ENCODE results near the gene JUNB. TPM values are rescaled to one million over a fixed set of nuclear protein-coding genes. Genes with fewer than 3 reads are reported as not detected.
A peak's percentile ranks its signal among the peaks of the same experiment; 100 is the strongest.

JUNB gene
- total RNA-seq, 1 donor from 2014 or later, result 101 TPM

DNA sequence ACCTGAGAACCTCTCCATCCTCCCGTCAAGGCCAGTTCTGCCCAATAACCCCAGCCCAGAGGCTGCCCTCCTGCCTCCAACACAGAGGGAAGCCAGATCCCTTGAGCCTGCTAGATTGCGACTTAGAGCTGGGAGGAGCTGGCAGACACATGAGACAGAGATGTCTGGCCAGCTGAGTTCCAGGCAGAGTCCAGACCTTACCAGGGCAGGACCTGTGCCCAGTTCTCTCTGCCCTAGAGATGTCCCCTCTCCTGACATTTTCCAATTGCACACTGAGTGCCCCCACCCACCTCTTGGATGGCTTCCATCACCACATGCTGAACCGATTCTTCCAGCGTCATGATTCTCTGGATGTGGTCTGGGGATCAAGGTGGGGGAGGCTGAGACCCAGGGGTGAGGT lies 19.0 kb upstream of the JUNB start:
- Histone ChIP-seq H3K4me3 (ENCODE audit: insufficient read depth, low read depth, low read length) (no peak overlapping the region), H3K27me3 (ENCODE audit: insufficient read depth, low read length) (no peaks in the 10 kb centered on the region), H2AFZ (ENCODE audit: low read depth, low read length) (no peak overlapping the region), H3K27ac (ENCODE audit: low read depth, low read length) (no peak overlapping the region), H3K4me2 (ENCODE audit: low read length) (no peak overlapping the region), H4K20me1 (ENCODE audit: insufficient read depth, low read length) (no peaks in the 10 kb centered on the region), H3K79me2 (ENCODE audit: insufficient read depth, low read length) (no peaks in the 10 kb centered on the region), H3K4me1 (ENCODE audit: insufficient read depth, low read length) (peaks cover 7% of the 10 kb centered on the region), H3K9ac (ENCODE audit: low read length) (no peak overlapping the region), H3K9me3 (ENCODE audit: insufficient read depth, low read depth, low read length) (no peaks in the 10 kb centered on the region), H3K36me3 (ENCODE audit: insufficient read depth, low read length) (no peaks in the 10 kb centered on the region)
- Mint-ChIP-seq H3K27me3 (ENCODE audit: low read depth, unreplicated experiment) (peaks cover 5% of the 10 kb centered on the region), H3K27ac (ENCODE audit: unreplicated experiment) (peak overlapping the region; percentile 34), H3K4me3 (ENCODE audit: unreplicated experiment) (no peak overlapping the region), H3K4me1 (ENCODE audit: low read depth, unreplicated experiment) (peaks cover 9% of the 10 kb centered on the region), H3K36me3 (ENCODE audit: low read depth, unreplicated experiment) (peaks cover 7% of the 10 kb centered on the region), H3K9me3 (ENCODE audit: unreplicated experiment) (no peaks in the 10 kb centered on the region)
- FAIRE-seq (no peak), DNase-seq (ENCODE audit: low read depth) (no peak)
- TF ChIP-seq, protein P1, sequence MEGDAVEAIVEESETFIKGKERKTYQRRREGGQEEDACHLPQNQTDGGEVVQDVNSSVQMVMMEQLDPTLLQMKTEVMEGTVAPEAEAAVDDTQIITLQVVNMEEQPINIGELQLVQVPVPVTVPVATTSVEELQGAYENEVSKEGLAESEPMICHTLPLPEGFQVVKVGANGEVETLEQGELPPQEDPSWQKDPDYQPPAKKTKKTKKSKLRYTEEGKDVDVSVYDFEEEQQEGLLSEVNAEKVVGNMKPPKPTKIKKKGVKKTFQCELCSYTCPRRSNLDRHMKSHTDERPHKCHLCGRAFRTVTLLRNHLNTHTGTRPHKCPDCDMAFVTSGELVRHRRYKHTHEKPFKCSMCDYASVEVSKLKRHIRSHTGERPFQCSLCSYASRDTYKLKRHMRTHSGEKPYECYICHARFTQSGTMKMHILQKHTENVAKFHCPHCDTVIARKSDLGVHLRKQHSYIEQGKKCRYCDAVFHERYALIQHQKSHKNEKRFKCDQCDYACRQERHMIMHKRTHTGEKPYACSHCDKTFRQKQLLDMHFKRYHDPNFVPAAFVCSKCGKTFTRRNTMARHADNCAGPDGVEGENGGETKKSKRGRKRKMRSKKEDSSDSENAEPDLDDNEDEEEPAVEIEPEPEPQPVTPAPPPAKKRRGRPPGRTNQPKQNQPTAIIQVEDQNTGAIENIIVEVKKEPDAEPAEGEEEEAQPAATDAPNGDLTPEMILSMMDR (IDR thresholded peaks at IDR 0.05; ENCODE audit: insufficient read depth, low read depth, low read length), result no peak
- no peak for TF ChIP-seq EZH2 (IDR thresholded peaks at IDR 0.05; ENCODE audit: insufficient read depth, low read length)

DNA sequence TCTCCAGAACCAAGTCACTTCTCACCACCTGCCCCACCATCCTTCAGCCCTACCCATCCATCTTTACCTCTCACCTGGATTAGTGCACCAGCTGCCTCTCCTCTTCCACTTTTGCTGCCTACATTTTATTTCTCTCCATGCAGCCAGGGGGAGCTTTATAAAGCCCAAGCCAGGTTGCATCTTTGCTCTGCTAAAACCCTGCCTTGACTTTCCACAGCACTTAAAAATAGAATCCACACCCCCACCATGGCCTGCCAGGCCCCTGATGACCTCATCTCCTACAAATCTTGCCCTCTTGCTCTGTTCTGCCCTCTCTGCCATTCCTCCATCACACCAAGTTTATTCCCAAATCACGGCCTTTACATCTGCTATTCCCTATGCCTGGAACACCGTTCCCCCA lies 17.7 kb upstream of the JUNB start:
- Mint-ChIP-seq H3K4me1 (ENCODE audit: low read depth, unreplicated experiment) (peaks cover 13% of the 10 kb centered on the region), H3K9me3 (ENCODE audit: unreplicated experiment) (no peaks in the 10 kb centered on the region), H3K27me3 (ENCODE audit: low read depth, unreplicated experiment) (peaks cover 5% of the 10 kb centered on the region), H3K36me3 (ENCODE audit: low read depth, unreplicated experiment) (peaks cover 5% of the 10 kb centered on the region), H3K27ac (ENCODE audit: unreplicated experiment) (peak overlapping the region; percentile 73), H3K4me3 (ENCODE audit: unreplicated experiment) (peak overlapping the region; percentile 64)
- no peak overlapping the region for H3K27ac ChIP-seq (ENCODE audit: low read depth, low read length)
- H2AFZ ChIP-seq (ENCODE audit: low read depth, low read length), result no peak overlapping the region
- peaks cover 14% of the 10 kb centered on the region for H3K4me1 ChIP-seq (ENCODE audit: insufficient read depth, low read length)
- FAIRE-seq (no peak), DNase-seq (ENCODE audit: low read depth) (no peak)
- no peaks in the 10 kb centered on the region for H4K20me1 ChIP-seq (ENCODE audit: insufficient read depth, low read length)
- H3K9me3 ChIP-seq (ENCODE audit: insufficient read depth, low read depth, low read length), result no peaks in the 10 kb centered on the region
- no peaks in the 10 kb centered on the region for H3K27me3 ChIP-seq (ENCODE audit: insufficient read depth, low read length)
- H3K9ac ChIP-seq (ENCODE audit: low read length), result no peak overlapping the region
- H3K79me2 ChIP-seq (ENCODE audit: insufficient read depth, low read length), result no peaks in the 10 kb centered on the region
- TF ChIP-seq, protein P1 (IDR thresholded peaks at IDR 0.05; ENCODE audit: insufficient read depth, low read depth, low read length), result peak; percentile 22
- TF ChIP-seq EZH2 (IDR thresholded peaks at IDR 0.05; ENCODE audit: insufficient read depth, low read length), result no peak
- H3K36me3 ChIP-seq (ENCODE audit: insufficient read depth, low read length), result no peaks in the 10 kb centered on the region
- no peak overlapping the region for H3K4me3 ChIP-seq (ENCODE audit: insufficient read depth, low read depth, low read length)
- no peak overlapping the region for H3K4me2 ChIP-seq (ENCODE audit: low read length)

Measured in astrocyte (in vitro differentiated cells and primary cell).